Esophagus muscularis mucosa (tissue), 4 donors: Measurements from ENCODE around the gene PRR23E. TPM values are rescaled to one million over a fixed set of nuclear protein-coding genes. Genes with fewer than 3 reads are reported as not detected.

ENCODE experiments used
- DNase-seq: peaks from one replicate; pipeline ENCODE4 v3.0.0-alpha.2; 2017; ENCODE audit errors: extremely low spot score
- H3K27ac ChIP-seq, 4 donors: fragments of 200-600 bp; sonication (generic); replicated peaks in 1 of 4; 1 replicate in 3 of 4; 2 replicates in 1 of 4; pipeline ENCODE4 v1.5.1; 2016 to 2019; ENCODE audit warnings: mild to moderate bottlenecking in 1 of 4
- H3K27me3 ChIP-seq, 4 donors: fragments of 200-600 bp; sonication (generic); one replicate each; pipeline versions ENCODE4 v1.5.1 to v1.6.0; 2016 to 2019
- H3K36me3 ChIP-seq, 4 donors: fragments of 200-600 bp; sonication (generic); one replicate each; pipeline ENCODE4 v1.5.1; 2016 to 2019
- H3K4me1 ChIP-seq, 4 donors: fragments of 200-600 bp; sonication (generic); one replicate each; pipeline ENCODE4 v1.5.1; 2016 to 2019
- H3K4me3 ChIP-seq, 4 donors: fragments of 200-600 bp; sonication (generic); 1 replicate in 2 of 4; 2 replicates in 2 of 4; pipeline ENCODE4 v1.5.1; 2016 to 2019; ENCODE audit warnings: mild to moderate bottlenecking in 4 of 4, moderate library complexity in 1 of 4
- H3K9me3 ChIP-seq, 4 donors: fragments of 200-600 bp; sonication (generic); 1 replicate in 3 of 4; 2 replicates in 1 of 4; pipeline ENCODE4 v1.5.1; 2016 to 2019
- CTCF ChIP-seq, 3 experiments: fragments of 200-600 bp in 2 of 3; fragments of 450-650 bp in 1 of 3; sonication (generic) in 2 of 3; IDR thresholded peaks; one replicate each; pipeline ENCODE4 v1.5.1; 2017 to 2019; ENCODE audit warnings: antibody characterized with exemption in 3 of 3, mild to moderate bottlenecking in 2 of 3, moderate library complexity in 1 of 3
- EP300 ChIP-seq: sonication (generic); formaldehyde crosslinking; IDR thresholded peaks from one replicate; pipeline ENCODE4 v1.6.1; 2017; ENCODE audit warnings: antibody characterized with exemption
- POLR2A ChIP-seq: fragments of 450-650 bp; IDR thresholded peaks from one replicate; pipeline ENCODE4 v1.6.1; 2017; ENCODE audit warnings: antibody characterized with exemption, moderate library complexity, mild to moderate bottlenecking, low read depth
- POLR2AphosphoS5 ChIP-seq, 2 donors: sonication (generic); formaldehyde crosslinking; IDR thresholded peaks; one replicate each; pipeline ENCODE4 v1.6.1; 2017; ENCODE audit warnings: antibody characterized with exemption in 2 of 2
- WGBS: methylation state at CpG from one replicate; pipeline ENCODE4 v1.1.5; 2018; 5-methylcytosine and 5-hydroxymethylcytosine counted together
- intact Hi-C: fragments of 100-400 bp; cut with DNase I; formaldehyde crosslinking; loops from one replicate; pipeline ENCODE4 v1.15.1; 2023
- total RNA-seq, 4 donors: library from RNA; depleted of rRNA; stranded (reverse); fragments of >200 nt; gene quantifications; one replicate each; pipeline versions ENCODE4 v1.1.0 to v1.2.1, GENCODE V29; 2016

PRR23E gene
- total RNA-seq, 4 donors from 2014 or later, result not detected

- H3K27ac ChIP-seq, result no peak overlapping the region
- TF ChIP-seq POLR2A (no peak), EP300 (no peak), POLR2AphosphoS5 (IDR thresholded peaks at IDR 0.05) (no peak), CTCF (IDR thresholded peaks at IDR 0.05) (no peak)
- no peak for DNase-seq
- H3K4me3 ChIP-seq, result no peak overlapping the region
- 61% methylated on average over 13 of the region's 14 CpGs for WGBS
- H3K4me1 ChIP-seq, result no peaks in the 10 kb centered on the region
- H3K9me3 ChIP-seq, result peaks cover 0 to under 1% (median 0%) of the 10 kb centered on the region in 4 donors
- intact Hi-C loops, result no loop called here
- H3K27me3 ChIP-seq, result peaks cover 0 to 25% (median 0%) of the 10 kb centered on the region in 4 donors
- H3K36me3 ChIP-seq, result no peaks in the 10 kb centered on the region
Observed at GRCh38 chr3:127197300-127198189, 4.6 kb downstream of the PRR23E start.

GRCh38 chr3:127200086-127200691 is 7.3 kb downstream of the PRR23E start:
- no peak for TF ChIP-seq CTCF (IDR thresholded peaks at IDR 0.05)
- no peak for TF ChIP-seq EP300
- TF ChIP-seq POLR2AphosphoS5 (IDR thresholded peaks at IDR 0.05), result no peak
- no peak for TF ChIP-seq POLR2A
- no peaks in the 10 kb centered on the region for H3K36me3 ChIP-seq

GRCh38 chr3:127203024-127203423 is 10.1 kb downstream of the PRR23E start:
- 54% methylated on average over 1 of the region's 1 CpG for WGBS
- Histone ChIP-seq H3K4me1 (no peaks in the 10 kb centered on the region), H3K27me3 (peaks cover 0 to 18% (median 0%) of the 10 kb centered on the region in 4 donors), H3K4me3 (no peak overlapping the region), H3K27ac (no peak overlapping the region), H3K9me3 (no peaks in the 10 kb centered on the region), H3K36me3 (no peaks in the 10 kb centered on the region)
- TF ChIP-seq EP300 (no peak), POLR2A (no peak), CTCF (IDR thresholded peaks at IDR 0.05) (no peak)
- intact Hi-C loops, result no loop called here
- DNase-seq, result no peak

More at GRCh38 chr3:127200086-127200691, 7.3 kb downstream of the PRR23E start:
- Histone ChIP-seq H3K27me3 (peaks cover 0 to 24% (median 0%) of the 10 kb centered on the region in 4 donors), H3K4me3 (no peak overlapping the region), H3K9me3 (no peaks in the 10 kb centered on the region), H3K4me1 (no peaks in the 10 kb centered on the region), H3K27ac (no peak overlapping the region)
- intact Hi-C loops, result no loop called here
- DNase-seq, result peak; percentile 74
- 77% methylated on average over 6 of the region's 6 CpGs for WGBS

GRCh38 chr3:127204841-127205582 is 12.1 kb downstream of the PRR23E start:
- DNase-seq, result peak; percentile 53
- intact Hi-C loops, result no loop called here
- H3K36me3 ChIP-seq, result no peaks in the 10 kb centered on the region
- 83% methylated on average over 14 of the region's 17 CpGs for WGBS
- H3K27ac ChIP-seq, result no peak overlapping the region
- no peaks in the 10 kb centered on the region for H3K4me1 ChIP-seq
- no peaks in the 10 kb centered on the region for H3K9me3 ChIP-seq
- peaks cover 0 to 28% (median 0%) of the 10 kb centered on the region in 4 donors for H3K27me3 ChIP-seq
- no peak overlapping the region for H3K4me3 ChIP-seq
- TF ChIP-seq POLR2AphosphoS5 (IDR thresholded peaks at IDR 0.05) (no peak), POLR2A (no peak), CTCF (IDR thresholded peaks at IDR 0.05) (no peak), EP300 (no peak)
